Thyroid gland (tissue), 4 donors: ENCODE measurements around the gene TSEN34.

Experiments
- CTCF ChIP-seq, 6 experiments: fragments of 200-600 bp in 3 of 6; fragments of 450-650 bp in 3 of 6; sonication (generic) in 3 of 6; IDR thresholded peaks; one replicate each; pipeline ENCODE4 v1.5.1; 2016 to 2019; ENCODE audit warnings: antibody characterized with exemption in 6 of 6, mild to moderate bottlenecking in 2 of 6, inconsistent platforms in 1 of 6, moderate library complexity in 1 of 6
- POLR2A ChIP-seq, 2 donors: fragments of 450-650 bp; IDR thresholded peaks; one replicate each; pipeline ENCODE4 v1.6.1; 2017; ENCODE audit warnings: antibody characterized with exemption in 2 of 2, mild to moderate bottlenecking in 2 of 2, moderate library complexity in 1 of 2

- TF ChIP-seq CTCF (IDR thresholded peaks at IDR 0.05) (no peak), POLR2A (IDR thresholded peaks at IDR 0.05) (no peak)
These were observed 39.6 kb upstream of the TSEN34 start for GRCh38 chr19:54151362-54152035.
